GM12873 (cell line): ENCODE measurements around the gene TSPAN12.

ENCODE experiments used
- CTCF ChIP-seq: IDR thresholded peaks from 2 replicates; pipeline ENCODE4 v1.5.1; 2012; ENCODE audit warnings: low read depth, mild to moderate bottlenecking, moderate library complexity, low read length, control low read depth; ENCODE audit not compliant: insufficient read depth; ENCODE audit errors: missing control alignments

TSPAN12 gene

GRCh38 chr7:120869700-120870099 lies 11.8 kb upstream of the TSPAN12 start:
- TF ChIP-seq CTCF = no peak

- TF ChIP-seq CTCF = no peak
Observed at GRCh38 chr7:120867932-120868331, 10.0 kb upstream of the TSPAN12 start.

GRCh38 chr7:120865191-120865981 lies 7.4 kb upstream of the TSPAN12 start:
- TF ChIP-seq CTCF = no peak

GRCh38 chr7:120864141-120864900 lies 6.4 kb upstream of the TSPAN12 start:
- no peak for TF ChIP-seq CTCF

GRCh38 chr7:120862987-120863590 lies 5.1 kb upstream of the TSPAN12 start:
- no peak for TF ChIP-seq CTCF

- no peak for TF ChIP-seq CTCF
Observed at GRCh38 chr7:120860156-120860555, 2.2 kb upstream of the TSPAN12 start.

- TF ChIP-seq CTCF = no peak
Observed at GRCh38 chr7:120859459-120859858, 1.5 kb upstream of the TSPAN12 start.
